H9 (cell line): ENCODE measurements around the gene TRABD. TPM values are rescaled to one million over a fixed set of nuclear protein-coding genes. Genes with fewer than 3 reads are reported as not detected.

Experiments used
- DNase-seq: peaks from one replicate; pipeline ENCODE4 v3.0.0-alpha.2; 2017
- H2AFZ ChIP-seq: one replicate; pipeline ENCODE4 v1.6.1; 2013; ENCODE audit warnings: mild to moderate bottlenecking, low read length, control low read depth, moderate library complexity
- H2AK5ac ChIP-seq: 2 replicates; pipeline ENCODE4 v1.6.1; 2013; ENCODE audit warnings: low read length, control low read depth, mixed read lengths; ENCODE audit not compliant: insufficient read length
- H2BK120ac ChIP-seq: one replicate; pipeline ENCODE4 v1.6.1; 2013; ENCODE audit warnings: low read depth, mild to moderate bottlenecking, low read length, control low read depth, inconsistent platforms; ENCODE audit not compliant: poor library complexity, severe bottlenecking
- H2BK12ac ChIP-seq: 2 replicates; pipeline ENCODE4 v1.6.1; 2013; ENCODE audit warnings: low read length, control low read depth, mixed read lengths, low read depth; ENCODE audit not compliant: insufficient read length
- H2BK15ac ChIP-seq: 2 replicates; pipeline ENCODE4 v1.6.1; 2013; ENCODE audit warnings: low read depth, low read length, control low read depth
- H2BK20ac ChIP-seq: one replicate; pipeline ENCODE4 v1.6.1; 2013; ENCODE audit warnings: low read depth, mild to moderate bottlenecking, low read length, control low read depth, inconsistent platforms; ENCODE audit not compliant: poor library complexity, severe bottlenecking
- H2BK5ac ChIP-seq: 2 replicates; pipeline ENCODE4 v1.6.1; 2013; ENCODE audit warnings: low read length, control low read depth, mixed read lengths; ENCODE audit not compliant: insufficient read length
- H3K14ac ChIP-seq: 2 replicates; pipeline ENCODE4 v1.6.1; 2013; ENCODE audit warnings: low read length, control low read depth; ENCODE audit not compliant: insufficient read depth
- H3K18ac ChIP-seq: 2 replicates; pipeline ENCODE4 v1.6.1; 2013; ENCODE audit warnings: low read depth, mild to moderate bottlenecking, mixed read lengths, low read length, control low read depth; ENCODE audit not compliant: insufficient read length
- H3K23ac ChIP-seq: 2 replicates; pipeline ENCODE4 v1.6.1; 2013; ENCODE audit warnings: low read length, control low read depth, mixed read lengths, low read depth; ENCODE audit not compliant: insufficient read length
- H3K23me2 ChIP-seq: 2 replicates; pipeline ENCODE4 v1.6.1; 2013; ENCODE audit warnings: low read depth, mild to moderate bottlenecking, mixed read lengths, low read length, control low read depth; ENCODE audit not compliant: insufficient read length, poor library complexity, severe bottlenecking
- H3K27ac ChIP-seq: 2 replicates; pipeline ENCODE4 v1.5.1; 2013; ENCODE audit warnings: low read length, control low read depth, mixed read lengths, low read depth; ENCODE audit not compliant: insufficient read length
- H3K27me3 ChIP-seq: 2 replicates; pipeline ENCODE4 v1.6.1; 2013; ENCODE audit warnings: low read length, control low read depth, inconsistent platforms; ENCODE audit not compliant: insufficient read depth
- H3K4ac ChIP-seq: 2 replicates; pipeline ENCODE4 v1.6.1; 2013; ENCODE audit warnings: low read depth, mild to moderate bottlenecking, control low read depth, inconsistent platforms, low read length, moderate library complexity
- H3K4me1 ChIP-seq: 2 replicates; pipeline ENCODE4 v1.6.1; 2013; ENCODE audit warnings: low read length, control low read depth, inconsistent platforms; ENCODE audit not compliant: insufficient read depth
- H3K4me2 ChIP-seq: 2 replicates; pipeline ENCODE4 v1.6.1; 2013; ENCODE audit warnings: low read length, control low read depth, mixed read lengths; ENCODE audit not compliant: insufficient read length, insufficient read depth
- H3K56ac ChIP-seq: 2 replicates; pipeline ENCODE4 v1.6.1; 2013; ENCODE audit warnings: low read depth, mild to moderate bottlenecking, mixed read lengths, low read length, control low read depth; ENCODE audit not compliant: insufficient read length
- H3K79me1 ChIP-seq: 2 replicates; pipeline ENCODE4 v1.6.1; 2013; ENCODE audit warnings: low read depth, mild to moderate bottlenecking, moderate library complexity, low read length, control low read depth, inconsistent platforms; ENCODE audit not compliant: insufficient read depth, poor library complexity, severe bottlenecking
- H3K79me2 ChIP-seq: 2 replicates; pipeline ENCODE4 v1.6.1; 2013; ENCODE audit warnings: low read length, control low read depth, inconsistent platforms; ENCODE audit not compliant: insufficient read depth
- H3K9ac ChIP-seq: 2 replicates; pipeline ENCODE4 v1.6.1; 2013; ENCODE audit warnings: low read length, control low read depth, mixed read lengths; ENCODE audit not compliant: insufficient read length; ENCODE audit errors: extremely low read depth
- H3K9me3 ChIP-seq: one replicate; pipeline ENCODE4 v1.6.1; 2013; ENCODE audit warnings: low read depth, low read length, inconsistent platforms; ENCODE audit not compliant: control insufficient read depth
- H3T11ph ChIP-seq: one replicate; pipeline ENCODE4 v1.6.1; 2013; ENCODE audit warnings: mild to moderate bottlenecking, low read length, control low read depth, inconsistent platforms
- H4K20me1 ChIP-seq: one replicate; pipeline ENCODE4 v1.6.1; 2013; ENCODE audit not compliant: control insufficient read depth, insufficient read length, insufficient read depth
- H4K5ac ChIP-seq: 2 replicates; pipeline ENCODE4 v1.6.1; 2013; ENCODE audit warnings: low read depth, mild to moderate bottlenecking, mixed read lengths, low read length, control low read depth; ENCODE audit not compliant: insufficient read length
- H4K8ac ChIP-seq: replicated peaks from 2 replicates; pipeline ENCODE4 v1.6.1; 2013; ENCODE audit warnings: low read length, control low read depth, mixed read lengths, low read depth; ENCODE audit not compliant: insufficient read length
- H4K91ac ChIP-seq: 2 replicates; pipeline ENCODE4 v1.6.1; 2013; ENCODE audit warnings: low read depth, mild to moderate bottlenecking, moderate library complexity, mixed read lengths, low read length, control low read depth; ENCODE audit not compliant: insufficient read length
- H3K27ac Mint-ChIP-seq, 3 experiments: 2 replicates in 2 of 3; 3 replicates in 1 of 3; pipeline ENCODE4 v1.8.0; 2020 to 2021; ENCODE audit warnings: mixed read lengths in 3 of 3, mild to moderate bottlenecking in 1 of 3, moderate library complexity in 1 of 3
- H3K27me3 Mint-ChIP-seq: 2 replicates; pipeline ENCODE4 v1.8.0; 2021; ENCODE audit warnings: low read depth, mild to moderate bottlenecking, moderate library complexity, mixed read lengths
- H3K36me3 Mint-ChIP-seq, 3 experiments: 2 replicates in 2 of 3; 3 replicates in 1 of 3; pipeline ENCODE4 v1.8.0; 2020 to 2021; ENCODE audit warnings: low read depth in 3 of 3, mixed read lengths in 3 of 3; ENCODE audit not compliant: insufficient read depth in 1 of 3
- H3K4me1 Mint-ChIP-seq, 2 experiments: 2 replicates each; pipeline ENCODE4 v1.8.0; 2020; ENCODE audit warnings: mixed read lengths in 2 of 2
- H3K4me3 Mint-ChIP-seq, 2 experiments: 2 replicates in 1 of 2; 3 replicates in 1 of 2; pipeline ENCODE4 v1.8.0; 2020 to 2021; ENCODE audit warnings: mild to moderate bottlenecking in 2 of 2, mixed read lengths in 2 of 2, moderate library complexity in 1 of 2
- H3K9me3 Mint-ChIP-seq, 2 experiments: 2 replicates in 1 of 2; 3 replicates in 1 of 2; pipeline ENCODE4 v1.8.0; 2020; ENCODE audit warnings: mild to moderate bottlenecking in 2 of 2, mixed read lengths in 2 of 2, moderate library complexity in 1 of 2
- WGBS: extraction: QIAGEN DNeasy Blood & Tissue Kit; methylation state at CpG from one replicate; pipeline ENCODE4 v1.1.7; 2013; ENCODE audit warnings: missing lambda C conversion rate, low lambda C conversion rate, mixed read lengths; ENCODE audit not compliant: insufficient read length; ENCODE audit errors: extremely low coverage; 5-methylcytosine and 5-hydroxymethylcytosine counted together
- total RNA-seq: library from RNA; stranded (reverse); gene quantifications from 2 replicates; pipeline ENCODE4 v1.2.1, GENCODE V29; 2021
- TF ChIP-seq, protein P1 (sequence below): fragments of 200-600 bp; sonication (generic); conservative IDR thresholded peaks from 3 replicates; pipeline ENCODE4 v1.8.0; 2021; ENCODE audit warnings: antibody characterized with exemption, mild to moderate bottlenecking

Gene TRABD
- total RNA-seq, 1 experiment from 2014 or later, result 47.8 TPM

DNA sequence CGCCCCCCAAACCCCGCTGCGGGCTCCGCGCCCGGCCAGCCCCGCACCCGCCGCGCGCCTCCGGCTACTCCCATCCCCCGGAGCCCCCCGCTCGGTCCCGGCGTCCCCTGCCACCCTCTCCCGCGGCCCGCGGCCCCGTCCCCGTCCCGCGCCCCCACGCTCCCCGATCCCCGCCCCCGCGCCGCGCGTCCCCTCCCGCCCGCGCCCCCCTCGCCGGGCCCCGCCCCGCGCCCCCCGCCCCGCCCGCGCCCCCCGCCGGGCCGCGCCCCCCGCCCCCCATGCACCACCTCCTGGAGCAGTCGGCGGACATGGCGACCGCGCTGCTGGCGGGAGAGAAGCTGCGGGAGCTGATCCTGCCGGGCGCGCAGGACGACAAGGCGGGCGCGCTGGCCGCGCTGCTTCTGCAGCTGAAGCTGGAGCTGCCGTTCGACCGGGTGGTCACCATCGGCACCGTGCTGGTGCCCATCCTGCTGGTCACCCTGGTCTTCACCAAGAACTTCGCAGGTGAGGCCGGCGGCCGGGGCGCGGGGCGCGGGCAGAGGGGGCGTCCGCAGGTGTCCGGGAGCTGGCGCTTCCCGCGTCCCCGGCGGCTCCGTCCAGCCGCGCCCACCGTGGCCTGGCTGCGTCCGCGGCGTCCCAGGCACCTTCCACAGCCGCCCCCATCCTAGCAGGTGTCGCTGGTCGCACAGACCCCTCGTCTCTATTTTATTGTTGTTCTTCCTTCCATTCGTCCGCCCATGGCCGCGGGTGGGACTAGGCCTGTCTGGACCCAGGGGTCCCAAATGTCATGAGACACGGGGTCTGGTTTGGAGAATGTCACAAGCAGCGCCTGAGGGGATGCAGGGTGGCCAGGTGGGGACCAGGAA is 15.0 kb upstream of the TRABD start, which contains the start of gene PANX2:
TSS of gene PANX2 (plus strand) at position 279 of the 866 bp plus-strand sequence. CDS start at position 279, 0 bp downstream.
- Histone ChIP-seq H3K14ac (no peak within 1 kb of the TSS), H3K27ac (no peak within 1 kb of the TSS), H3K79me2 (no peaks in the 10 kb centered on the region), H3K56ac (no peak within 1 kb of the TSS), H2BK12ac (no peak within 1 kb of the TSS), H3K23ac (no peak within 1 kb of the TSS), H3K79me1 (no peaks in the 10 kb centered on the region), H2AFZ (no peak within 1 kb of the TSS), H3K4me1 (no peaks in the 10 kb centered on the region), H4K91ac (no peak within 1 kb of the TSS), H3K9me3 (no peaks in the 10 kb centered on the region), H3K4me2 (peak within 1 kb of the TSS; percentile 49), H4K8ac (no peak within 1 kb of the TSS), H2BK20ac (no peak within 1 kb of the TSS), H3K9ac (no peak within 1 kb of the TSS), H3K23me2 (peaks cover 5% of the 10 kb centered on the region), H2BK15ac (no peak within 1 kb of the TSS), H3K4ac (no peak within 1 kb of the TSS), H4K5ac (no peak within 1 kb of the TSS), H4K20me1 (no peaks in the 10 kb centered on the region), H2BK120ac (no peak within 1 kb of the TSS), H3T11ph (no peak within 1 kb of the TSS), H3K18ac (no peak within 1 kb of the TSS), H2AK5ac (no peak within 1 kb of the TSS), H2BK5ac (no peak within 1 kb of the TSS), H3K27me3 (peaks cover 3% of the 10 kb centered on the region; the same call in 1 of the 2 replicates)
- H3K4me3 Mint-ChIP-seq, result peak within 1 kb of the TSS; percentile 75 to 85
- H3K36me3 Mint-ChIP-seq, result peaks cover 0 to 2% (median 0%) of the 10 kb centered on the region in 3 experiments; a peak in 2 of 7 replicates
- no peak within 1 kb of the TSS for H3K27ac Mint-ChIP-seq
- WGBS, result no CpG with 5 or more reads among the region's 105 CpGs
- H3K9me3 Mint-ChIP-seq, result no peaks in the 10 kb centered on the region; a peak in 1 of 5 replicates
- DNase-seq, result no peak
- peaks cover 4 to 10% of the 10 kb centered on the region in 2 experiments for H3K4me1 Mint-ChIP-seq
- TF ChIP-seq, protein P1, sequence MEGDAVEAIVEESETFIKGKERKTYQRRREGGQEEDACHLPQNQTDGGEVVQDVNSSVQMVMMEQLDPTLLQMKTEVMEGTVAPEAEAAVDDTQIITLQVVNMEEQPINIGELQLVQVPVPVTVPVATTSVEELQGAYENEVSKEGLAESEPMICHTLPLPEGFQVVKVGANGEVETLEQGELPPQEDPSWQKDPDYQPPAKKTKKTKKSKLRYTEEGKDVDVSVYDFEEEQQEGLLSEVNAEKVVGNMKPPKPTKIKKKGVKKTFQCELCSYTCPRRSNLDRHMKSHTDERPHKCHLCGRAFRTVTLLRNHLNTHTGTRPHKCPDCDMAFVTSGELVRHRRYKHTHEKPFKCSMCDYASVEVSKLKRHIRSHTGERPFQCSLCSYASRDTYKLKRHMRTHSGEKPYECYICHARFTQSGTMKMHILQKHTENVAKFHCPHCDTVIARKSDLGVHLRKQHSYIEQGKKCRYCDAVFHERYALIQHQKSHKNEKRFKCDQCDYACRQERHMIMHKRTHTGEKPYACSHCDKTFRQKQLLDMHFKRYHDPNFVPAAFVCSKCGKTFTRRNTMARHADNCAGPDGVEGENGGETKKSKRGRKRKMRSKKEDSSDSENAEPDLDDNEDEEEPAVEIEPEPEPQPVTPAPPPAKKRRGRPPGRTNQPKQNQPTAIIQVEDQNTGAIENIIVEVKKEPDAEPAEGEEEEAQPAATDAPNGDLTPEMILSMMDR, result no peak
- peaks cover 43% of the 10 kb centered on the region for H3K27me3 Mint-ChIP-seq
